Rectal smooth muscle tissue (tissue), 1 donor: ENCODE results near the gene STAM.

ENCODE experiments used
- H3K27ac ChIP-seq: one replicate; pipeline ENCODE4 v1.7.0; 2013; ENCODE audit warnings: low read depth, low read length, inconsistent platforms
- H3K27me3 ChIP-seq: one replicate; pipeline ENCODE4 v1.7.0; 2013; ENCODE audit warnings: low read length; ENCODE audit not compliant: control insufficient read depth, insufficient read depth
- H3K36me3 ChIP-seq: one replicate; pipeline ENCODE4 v1.7.0; 2013; ENCODE audit warnings: low read length; ENCODE audit not compliant: control insufficient read depth, insufficient read depth
- H3K4me1 ChIP-seq: one replicate; pipeline ENCODE4 v1.7.0; 2013; ENCODE audit warnings: low read length; ENCODE audit not compliant: control insufficient read depth, insufficient read depth
- H3K4me3 ChIP-seq: one replicate; pipeline ENCODE4 v1.7.0; 2013; ENCODE audit warnings: low read length
- H3K9ac ChIP-seq: one replicate; pipeline ENCODE4 v1.7.0; 2013; ENCODE audit warnings: low read length

The STAM gene

GRCh38 chr10:17668435-17669184, 24.7 kb downstream of the STAM start:
- no peak overlapping the region for H3K27ac ChIP-seq

GRCh38 chr10:17669185-17669872, 25.4 kb downstream of the STAM start:
- Histone ChIP-seq H3K27me3 (no peaks in the 10 kb centered on the region), H3K36me3 (no peaks in the 10 kb centered on the region), H3K27ac (no peak overlapping the region), H3K9ac (no peak overlapping the region), H3K4me3 (no peak overlapping the region), H3K4me1 (peaks cover 6% of the 10 kb centered on the region)

More at GRCh38 chr10:17668435-17669184, 24.7 kb downstream of the STAM start:
- H3K27me3 ChIP-seq: no peaks in the 10 kb centered on the region
- H3K4me3 ChIP-seq: no peak overlapping the region
- no peaks in the 10 kb centered on the region for H3K36me3 ChIP-seq
- H3K4me1 ChIP-seq: peaks cover 4% of the 10 kb centered on the region
- H3K9ac ChIP-seq: no peak overlapping the region

GRCh38 chr10:17671307-17671706, 27.4 kb downstream of the STAM start:
- Histone ChIP-seq H3K27ac (no peak overlapping the region), H3K9ac (no peak overlapping the region), H3K4me1 (peaks cover 3% of the 10 kb centered on the region), H3K36me3 (no peaks in the 10 kb centered on the region), H3K27me3 (no peaks in the 10 kb centered on the region), H3K4me3 (no peak overlapping the region)

GRCh38 chr10:17673471-17674061, 29.6 kb downstream of the STAM start:
- H3K4me1 ChIP-seq: peaks cover 3% of the 10 kb centered on the region
- no peaks in the 10 kb centered on the region for H3K36me3 ChIP-seq
- no peaks in the 10 kb centered on the region for H3K27me3 ChIP-seq
- H3K4me3 ChIP-seq: no peak overlapping the region
- peak overlapping the region; percentile 15 for H3K27ac ChIP-seq
- H3K9ac ChIP-seq: no peak overlapping the region

- Histone ChIP-seq H3K4me3 (no peak overlapping the region), H3K27me3 (no peaks in the 10 kb centered on the region), H3K4me1 (peaks cover 3% of the 10 kb centered on the region), H3K9ac (no peak overlapping the region), H3K27ac (no peak overlapping the region), H3K36me3 (no peaks in the 10 kb centered on the region)
Measured at GRCh38 chr10:17674566-17674965, 30.6 kb downstream of the STAM start.

- H3K9ac ChIP-seq: no peak overlapping the region
- H3K36me3 ChIP-seq: no peaks in the 10 kb centered on the region
- no peak overlapping the region for H3K4me3 ChIP-seq
- no peak overlapping the region for H3K27ac ChIP-seq
- H3K4me1 ChIP-seq: peaks cover 3% of the 10 kb centered on the region
- no peaks in the 10 kb centered on the region for H3K27me3 ChIP-seq
Measured at GRCh38 chr10:17675638-17676037, 31.7 kb downstream of the STAM start.

GRCh38 chr10:17676919-17677318, 33.0 kb downstream of the STAM start:
- Histone ChIP-seq H3K9ac (no peak overlapping the region), H3K27ac (no peak overlapping the region), H3K4me3 (no peak overlapping the region), H3K27me3 (no peaks in the 10 kb centered on the region), H3K4me1 (peaks cover 5% of the 10 kb centered on the region), H3K36me3 (no peaks in the 10 kb centered on the region)

- H3K27ac ChIP-seq: no peak overlapping the region
- no peak overlapping the region for H3K9ac ChIP-seq
- peaks cover 3% of the 10 kb centered on the region for H3K4me1 ChIP-seq
- no peaks in the 10 kb centered on the region for H3K36me3 ChIP-seq
- H3K4me3 ChIP-seq: no peak overlapping the region
- H3K27me3 ChIP-seq: no peaks in the 10 kb centered on the region
Measured at GRCh38 chr10:17682236-17682946, 38.4 kb downstream of the STAM start.

GRCh38 chr10:17683541-17683940, 39.6 kb downstream of the STAM start:
- Histone ChIP-seq H3K9ac (no peak overlapping the region), H3K27ac (no peak overlapping the region), H3K36me3 (no peaks in the 10 kb centered on the region), H3K4me1 (peaks cover 3% of the 10 kb centered on the region), H3K4me3 (no peak overlapping the region), H3K27me3 (no peaks in the 10 kb centered on the region)

GRCh38 chr10:17684537-17684936, 40.6 kb downstream of the STAM start:
- Histone ChIP-seq H3K4me1 (peaks cover 3% of the 10 kb centered on the region), H3K27ac (no peak overlapping the region), H3K27me3 (no peaks in the 10 kb centered on the region), H3K36me3 (no peaks in the 10 kb centered on the region), H3K9ac (no peak overlapping the region), H3K4me3 (no peak overlapping the region)

GRCh38 chr10:17685233-17685840, 41.4 kb downstream of the STAM start:
- H3K4me1 ChIP-seq: peaks cover 3% of the 10 kb centered on the region
- H3K27me3 ChIP-seq: no peaks in the 10 kb centered on the region
- no peak overlapping the region for H3K4me3 ChIP-seq
- H3K36me3 ChIP-seq: peaks cover 3% of the 10 kb centered on the region
- H3K9ac ChIP-seq: no peak overlapping the region
- H3K27ac ChIP-seq: no peak overlapping the region
